Prostate gland (tissue), 2 donors: ENCODE results near the gene VEGFB. TPM values are rescaled to one million over a fixed set of nuclear protein-coding genes. Genes with fewer than 3 reads are reported as not detected.

Source experiments
- DNase-seq: peaks from one replicate; pipeline ENCODE4 v3.0.0-alpha.2; 2019; ENCODE audit warnings: low spot score
- H3K27ac ChIP-seq, 2 donors: fragments of 200-600 bp; sonication (generic); 2 replicates each; pipeline ENCODE4 v1.5.1; 2017 to 2019
- H3K27me3 ChIP-seq: fragments of 200-600 bp; sonication (generic); replicated peaks from 2 replicates; pipeline ENCODE4 v1.5.1; 2019; ENCODE audit not compliant: insufficient read depth
- H3K36me3 ChIP-seq, 2 donors: fragments of 200-600 bp; sonication (generic); 1 replicate in 1 of 2; 2 replicates in 1 of 2; pipeline versions ENCODE4 v1.5.1 to v1.8.1; 2017 to 2019
- H3K4me1 ChIP-seq: fragments of 200-600 bp; sonication (generic); replicated peaks from 2 replicates; pipeline ENCODE4 v1.5.1; 2019
- H3K4me3 ChIP-seq, 2 donors: fragments of 200-600 bp; sonication (generic); 2 replicates each; pipeline ENCODE4 v1.5.1; 2017 to 2019
- H3K9me3 ChIP-seq: fragments of 200-600 bp; sonication (generic); 2 replicates; pipeline ENCODE4 v1.5.1; 2017
- CTCF ChIP-seq, 4 experiments: fragments of 200-600 bp in 2 of 4; fragments of 450-650 bp in 2 of 4; sonication (generic) in 2 of 4; IDR thresholded peaks; 1 replicate in 3 of 4; 2 replicates in 1 of 4; pipeline ENCODE4 v1.5.1; 2016 to 2019; ENCODE audit warnings: antibody characterized with exemption in 4 of 4, mild to moderate bottlenecking in 2 of 4, moderate library complexity in 2 of 4
- POLR2A ChIP-seq: fragments of 450-650 bp; IDR thresholded peaks from one replicate; pipeline ENCODE4 v1.6.1; 2016; ENCODE audit warnings: antibody characterized with exemption, mild to moderate bottlenecking
- POLR2AphosphoS5 ChIP-seq: sonication (generic); formaldehyde crosslinking; IDR thresholded peaks from one replicate; pipeline ENCODE4 v1.6.1; 2017; ENCODE audit warnings: antibody characterized with exemption
- WGBS: methylation state at CpG from one replicate; pipeline ENCODE4 v1.1.5; 2018; 5-methylcytosine and 5-hydroxymethylcytosine counted together
- intact Hi-C: fragments of 100-400 bp; cut with DNase I; formaldehyde crosslinking; loops from one replicate; pipeline ENCODE4 v1.14.2; 2022
- total RNA-seq, 2 donors: library from RNA; depleted of rRNA; stranded (reverse); fragments of >200 nt; gene quantifications; one replicate each; pipeline ENCODE4 v1.1.0, GENCODE V29; 2016

VEGFB gene
- total RNA-seq, 2 donors from 2014 or later: 50.9 to 91.2 TPM

- Histone ChIP-seq H3K4me1 (peaks cover 24% of the 10 kb centered on the region), H3K4me3 (no peak overlapping the region), H3K9me3 (no peaks in the 10 kb centered on the region), H3K27ac (peak overlapping the region; percentile 52 to 72), H3K27me3 (no peaks in the 10 kb centered on the region), H3K36me3 (no peaks in the 10 kb centered on the region)
- TF ChIP-seq CTCF (IDR thresholded peaks at IDR 0.05) (no peak), POLR2A (no peak), POLR2AphosphoS5 (no peak)
- 81% methylated on average over 9 of the region's 9 CpGs for WGBS
- intact Hi-C loops: no loop called here
- DNase-seq: no peak
Observed at GRCh38 chr11:64238076-64238475, 3.7 kb downstream of the VEGFB start.

- Histone ChIP-seq H3K27me3 (no peaks in the 10 kb centered on the region), H3K4me1 (peaks cover 18% of the 10 kb centered on the region), H3K27ac (peak overlapping the region in 1 of 2 donors; percentile 72), H3K9me3 (no peaks in the 10 kb centered on the region), H3K4me3 (no peak overlapping the region), H3K36me3 (no peaks in the 10 kb centered on the region)
- WGBS: 89% methylated on average over 5 of the region's 5 CpGs
- intact Hi-C loops: no loop called here
- TF ChIP-seq CTCF (IDR thresholded peaks at IDR 0.05): no peak
- TF ChIP-seq POLR2AphosphoS5: no peak
- TF ChIP-seq POLR2A: no peak
- no peak for DNase-seq
Observed at GRCh38 chr11:64238999-64239398, 4.6 kb downstream of the VEGFB start.

- H3K4me3 ChIP-seq: peak overlapping the region; percentile 71 to 91
- WGBS: 86% methylated on average over 11 of the region's 11 CpGs
- no peak for TF ChIP-seq POLR2A
- TF ChIP-seq CTCF (IDR thresholded peaks at IDR 0.05): no peak
- no peak for TF ChIP-seq POLR2AphosphoS5
- H3K4me1 ChIP-seq: peaks cover 18% of the 10 kb centered on the region
- no peaks in the 10 kb centered on the region for H3K27me3 ChIP-seq
- H3K27ac ChIP-seq: peak overlapping the region; percentile 95 to 96
- H3K36me3 ChIP-seq: no peaks in the 10 kb centered on the region
- no peak for DNase-seq
- intact Hi-C loops: no loop called here
- no peaks in the 10 kb centered on the region for H3K9me3 ChIP-seq
Observed at GRCh38 chr11:64239662-64240434, 5.5 kb downstream of the VEGFB start.

- peak within 1 kb of the TSS; percentile 71 to 91 for H3K4me3 ChIP-seq
- peak in 1 of 4 experiments; percentile 41 for TF ChIP-seq CTCF (IDR thresholded peaks at IDR 0.05)
- TF ChIP-seq POLR2AphosphoS5: peak; percentile 99
- peak; percentile 72 for TF ChIP-seq POLR2A
- H3K9me3 ChIP-seq: no peaks in the 10 kb centered on the region
- peak within 1 kb of the TSS; percentile 95 to 96 for H3K27ac ChIP-seq
- intact Hi-C loops: no loop called here
- H3K4me1 ChIP-seq: peaks cover 25% of the 10 kb centered on the region
- DNase-seq: peak; percentile 96
- H3K27me3 ChIP-seq: no peaks in the 10 kb centered on the region
- 2% methylated on average over 54 of the region's 58 CpGs for WGBS
- no peaks in the 10 kb centered on the region for H3K36me3 ChIP-seq
Observed at GRCh38 chr11:64240435-64241240, 6.3 kb downstream of the VEGFB start, which contains the start of gene FKBP2. FKBP2 (plus strand) TSS chr11:64241095; CDS start chr11:64242388, 1,293 bp downstream.
